Loucy (cell line): ENCODE results near the gene TGFBR3L.

Source experiments
- CTCF ChIP-seq: fragments of 200-600 bp; sonication (generic); conservative IDR thresholded peaks from 2 replicates; pipeline ENCODE4 v1.5.1; 2014; ENCODE audit warnings: mild to moderate bottlenecking, antibody characterized with exemption, low read length
- EZH2phosphoT487 ChIP-seq: fragments of 200-600 bp; IDR thresholded peaks from 2 replicates; pipeline ENCODE4 v1.6.1; 2018; ENCODE audit warnings: antibody characterized with exemption, mild to moderate bottlenecking, moderate library complexity, borderline replicate concordance

GRCh38 chr19:7927605-7928333 lies 13.1 kb downstream of the TGFBR3L start:
- no peak for TF ChIP-seq CTCF
- no peak for TF ChIP-seq EZH2phosphoT487
